CD4-positive, alpha-beta T cell treated with Interleukin-15 for 4 hours (primary cell): ENCODE measurements around the gene DSPP.

Experiments
- DNase-seq: peaks from one replicate; pipeline ENCODE4 v3.0.0-alpha.2; 2020; ENCODE audit warnings: low spot score

DSPP gene

GRCh38 chr4:87631668-87632067 lies 23.3 kb downstream of the DSPP start:
- DNase-seq = no peak

- no peak for DNase-seq
Observed at GRCh38 chr4:87632469-87632868, 24.1 kb downstream of the DSPP start.

- DNase-seq = no peak
Observed at GRCh38 chr4:87633243-87633642, 24.9 kb downstream of the DSPP start.

GRCh38 chr4:87644286-87644685 lies 36.0 kb downstream of the DSPP start:
- DNase-seq = no peak

GRCh38 chr4:87649980-87650379 lies 41.7 kb downstream of the DSPP start, which contains the start of gene DMP1:
DMP1 (plus strand) TSS chr4:87650280; CDS start chr4:87656493, 6,213 bp downstream.
- DNase-seq = no peak

- no peak for DNase-seq
Observed at GRCh38 chr4:87650938-87651337, 42.6 kb downstream of the DSPP start.

GRCh38 chr4:87651941-87652340 lies 43.6 kb downstream of the DSPP start:
- no peak for DNase-seq

- no peak for DNase-seq
Observed at GRCh38 chr4:87654487-87655044, 46.2 kb downstream of the DSPP start.

- DNase-seq = no peak
Observed at GRCh38 chr4:87657525-87657924, 49.2 kb downstream of the DSPP start.

GRCh38 chr4:87659247-87659931 lies 51.1 kb downstream of the DSPP start:
- DNase-seq = no peak

GRCh38 chr4:87662871-87663270 lies 54.5 kb downstream of the DSPP start:
- no peak for DNase-seq
